T-helper 1 cell (primary cell): ENCODE data around the gene SPATA13.

Experiments
- DNase-seq, 5 donors: peaks; one replicate each; pipeline ENCODE4 v3.0.0-alpha.2; 2012 to 2020
- total RNA-seq, 4 donors: gene quantifications; one replicate each; lab custom pipeline; 2026; lab: John Stamatoyannopoulos, UW

Gene SPATA13
- total RNA-seq, result 156 to 175 (median 164) reads per million in 4 donors

DNA sequence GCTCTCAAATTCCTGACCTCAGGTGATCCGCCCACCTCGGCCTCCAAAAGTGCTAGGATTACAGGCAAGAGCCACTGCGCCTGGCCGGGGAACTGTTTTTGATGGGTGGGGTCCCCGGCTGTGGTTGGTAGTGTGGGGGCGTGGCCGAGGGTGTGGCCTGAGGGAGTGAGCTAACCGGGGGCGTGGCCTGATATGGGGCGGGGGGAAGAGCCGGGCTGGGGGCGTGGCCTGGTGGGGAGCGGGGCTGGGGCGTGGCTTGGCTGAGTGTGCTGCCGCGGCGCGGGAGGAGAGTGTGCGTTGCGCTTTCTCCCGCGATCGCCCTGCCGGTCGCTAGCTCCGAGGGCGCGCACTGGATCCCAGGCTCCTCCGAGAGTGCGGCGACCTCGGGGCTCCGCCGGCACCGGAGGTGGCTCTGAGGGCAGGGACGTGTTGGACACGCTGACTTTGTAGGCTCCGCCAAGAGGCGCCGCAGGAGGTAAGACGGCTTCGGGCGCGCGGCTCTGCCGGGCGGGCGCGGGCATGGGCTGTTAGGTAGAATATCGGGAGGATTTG, at the start of gene SPATA13:
Gene SPATA13, plus strand, starts transcription at position 263 of the 552 bp plus-strand sequence. CDS start 62,210 bp downstream, outside the sequence.
- DNase-seq, result peak; percentile 89 to 94 (median 91)

DNA sequence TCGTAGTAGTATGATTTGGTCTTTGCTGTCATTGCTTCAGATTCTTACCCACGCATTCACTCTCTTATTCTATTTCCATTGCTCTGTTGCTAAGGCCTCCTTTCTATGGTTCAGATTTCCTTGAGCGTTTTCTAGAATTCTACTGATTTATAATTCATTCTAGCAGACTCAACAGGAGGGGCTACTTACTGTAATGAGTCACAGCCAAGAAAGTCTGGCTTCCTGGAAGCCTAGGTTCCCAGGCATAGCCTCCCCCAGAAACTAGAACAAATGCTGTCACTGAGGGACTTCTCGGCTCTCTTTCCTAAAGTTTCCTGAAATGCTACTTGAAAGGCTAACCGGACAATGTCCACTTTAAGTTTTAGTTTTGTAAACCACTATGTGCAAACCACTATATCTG, 47.7 kb upstream of the SPATA13 start:
- no peak for DNase-seq

DNA sequence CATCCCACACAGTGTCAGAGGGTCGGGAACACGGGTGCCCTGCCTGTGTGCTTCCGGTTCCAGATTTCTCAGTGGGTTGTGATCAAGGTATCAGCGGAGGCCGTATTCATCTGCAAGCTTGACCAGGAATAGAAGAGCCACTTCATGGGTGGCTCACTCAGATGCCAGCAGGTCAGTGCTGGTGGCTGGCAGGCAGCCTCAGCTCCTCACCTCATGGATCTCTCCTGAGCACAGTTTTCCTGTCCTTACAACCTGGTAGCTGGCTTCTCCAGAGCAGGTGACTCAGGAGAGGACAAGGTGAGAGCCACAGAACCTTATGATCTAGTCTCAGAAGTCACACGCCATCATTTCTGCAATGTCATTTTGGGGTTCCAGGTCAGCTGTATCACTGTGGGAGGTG, 44.8 kb upstream of the SPATA13 start:
- DNase-seq, result no peak

DNA sequence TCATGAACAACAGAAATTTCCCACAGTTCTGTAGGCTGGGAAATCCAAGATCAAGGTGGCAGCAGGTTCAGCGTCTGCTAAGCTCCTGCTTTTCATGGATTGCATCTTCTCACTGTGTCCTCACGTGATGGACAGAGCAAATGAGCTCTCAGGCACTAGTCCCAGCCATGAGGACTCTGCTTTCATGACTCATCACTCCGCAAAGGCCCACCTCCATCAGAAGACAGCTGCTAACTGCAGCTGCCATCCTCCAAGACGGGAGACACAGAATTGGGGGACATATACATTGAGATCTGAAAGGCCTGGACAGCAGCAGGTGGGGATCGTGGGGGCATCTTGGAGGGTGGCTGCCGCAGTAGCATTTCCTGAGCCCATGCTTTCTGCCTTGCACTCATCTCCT, 44.4 kb upstream of the SPATA13 start:
- DNase-seq, result no peak

DNA sequence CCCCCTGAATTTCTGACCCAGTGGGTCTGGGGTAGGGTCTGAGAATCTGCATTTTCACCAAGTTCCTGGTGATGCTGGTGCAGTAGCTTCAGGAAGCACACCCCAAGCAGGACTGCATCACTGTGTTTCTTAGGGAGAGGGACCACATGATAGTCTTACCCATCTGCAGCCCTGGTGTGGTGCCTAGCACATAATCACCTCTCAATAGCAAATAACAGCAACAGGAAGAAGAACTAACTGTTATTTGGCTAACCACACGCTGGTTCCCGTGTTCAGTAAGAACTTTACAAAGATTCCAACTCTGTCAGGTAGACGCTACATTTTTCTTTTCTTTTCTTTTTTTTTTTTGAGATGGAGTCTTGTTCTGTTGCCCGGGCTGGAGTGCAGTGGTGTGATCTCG, 41.9 kb upstream of the SPATA13 start:
- peak in 1 of 5 donors; percentile 16 for DNase-seq

DNA sequence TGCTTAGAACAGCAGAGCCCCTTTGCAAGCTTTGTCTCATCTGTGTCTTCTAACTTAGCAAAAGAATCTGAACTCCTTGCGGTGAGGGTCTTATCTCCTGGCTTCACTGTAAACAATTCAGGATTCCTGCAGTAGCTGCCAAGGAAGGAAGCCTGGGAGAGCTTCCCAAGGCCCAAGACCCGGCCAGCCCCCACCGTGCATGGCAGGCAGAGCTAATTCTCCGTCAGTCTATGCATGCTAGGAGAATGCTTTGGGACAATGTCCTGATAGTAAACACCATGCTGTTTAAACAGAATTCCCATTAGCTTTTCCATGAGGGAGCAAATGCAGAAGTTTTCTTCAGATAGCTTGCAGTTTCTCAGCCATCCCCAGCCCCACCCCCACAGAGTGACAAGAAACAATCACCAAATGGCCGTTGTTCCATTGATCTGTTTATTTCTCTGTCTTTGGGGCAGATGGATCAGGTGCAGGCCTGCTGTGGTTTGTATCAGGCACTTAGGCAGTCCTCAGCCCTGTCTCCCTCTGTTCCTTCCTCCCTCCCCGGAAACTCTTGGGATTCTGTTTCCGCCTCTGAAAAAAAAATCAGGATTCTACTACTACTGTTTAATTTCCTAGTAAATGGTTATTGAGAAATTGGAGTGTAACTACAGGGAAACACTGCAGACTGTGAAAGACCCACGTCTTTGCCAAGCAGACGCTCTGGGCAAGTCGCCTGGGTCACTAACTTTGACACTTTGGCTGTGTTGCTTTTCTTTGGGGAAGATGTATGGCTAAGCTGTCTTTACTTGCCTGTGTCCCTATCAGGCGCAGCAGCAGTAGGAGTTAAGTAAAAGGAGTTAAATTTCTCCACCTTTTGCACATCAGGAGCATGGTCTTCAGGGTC, 40.7 kb upstream of the SPATA13 start:
- no peak for DNase-seq

DNA sequence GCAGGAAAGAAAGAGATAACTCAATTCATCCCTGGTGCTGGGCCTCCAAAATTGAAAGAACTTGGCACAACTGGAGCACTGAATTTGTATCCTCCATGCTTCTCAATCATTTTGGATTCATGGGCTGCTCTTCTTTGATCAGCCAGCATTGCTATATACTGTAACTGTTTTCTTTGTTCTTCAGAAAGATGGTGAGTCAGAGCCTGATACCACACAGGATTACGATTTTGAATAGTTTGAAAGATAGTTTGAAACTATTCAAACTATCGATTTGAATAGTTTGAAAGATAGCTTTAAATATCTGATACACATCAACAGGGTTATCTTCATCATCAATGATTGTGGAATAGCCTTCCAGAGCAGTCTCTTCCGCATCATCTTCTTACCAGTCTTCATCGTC, 38.5 kb upstream of the SPATA13 start:
- peak in 1 of 5 donors; percentile 57 for DNase-seq

DNA sequence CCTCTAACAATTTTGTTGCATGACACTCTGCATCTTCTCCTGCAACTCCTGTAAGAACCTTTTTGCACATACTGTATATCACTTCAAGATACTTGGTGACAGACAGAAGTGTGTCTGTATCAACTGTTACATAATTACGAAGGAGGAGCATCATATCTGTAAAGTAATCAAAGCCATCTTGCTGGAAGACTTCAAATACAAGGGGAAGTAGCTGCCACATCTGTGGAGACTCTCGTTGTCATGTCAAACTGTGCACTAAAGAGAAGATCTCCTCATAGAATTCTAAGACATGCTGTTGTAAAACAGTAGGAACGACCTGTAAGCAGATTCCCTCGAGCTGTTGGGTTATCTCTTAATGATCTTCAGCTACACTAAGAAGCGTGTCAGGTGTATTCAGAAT, 38.0 kb upstream of the SPATA13 start:
- DNase-seq, result no peak

DNA sequence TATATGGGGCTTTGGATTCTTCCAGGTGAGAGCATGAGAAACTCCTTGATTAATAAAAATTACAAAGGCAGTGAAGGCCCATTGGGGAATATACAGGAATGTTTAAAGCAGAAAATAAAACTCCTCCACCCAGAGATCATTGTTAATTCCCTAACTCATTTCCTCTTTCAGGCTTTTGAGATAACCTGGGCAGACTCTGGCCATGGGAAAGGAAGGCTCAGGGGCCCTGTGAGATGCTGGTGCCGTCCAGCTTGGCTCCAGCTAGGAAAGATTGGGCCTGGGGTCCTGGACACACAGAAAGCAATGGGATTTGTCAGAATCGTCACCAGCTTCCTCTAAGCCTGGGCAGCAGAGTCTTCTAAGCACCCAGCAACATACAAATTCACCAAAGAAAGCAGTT, 36.8 kb upstream of the SPATA13 start:
- DNase-seq, result no peak

DNA sequence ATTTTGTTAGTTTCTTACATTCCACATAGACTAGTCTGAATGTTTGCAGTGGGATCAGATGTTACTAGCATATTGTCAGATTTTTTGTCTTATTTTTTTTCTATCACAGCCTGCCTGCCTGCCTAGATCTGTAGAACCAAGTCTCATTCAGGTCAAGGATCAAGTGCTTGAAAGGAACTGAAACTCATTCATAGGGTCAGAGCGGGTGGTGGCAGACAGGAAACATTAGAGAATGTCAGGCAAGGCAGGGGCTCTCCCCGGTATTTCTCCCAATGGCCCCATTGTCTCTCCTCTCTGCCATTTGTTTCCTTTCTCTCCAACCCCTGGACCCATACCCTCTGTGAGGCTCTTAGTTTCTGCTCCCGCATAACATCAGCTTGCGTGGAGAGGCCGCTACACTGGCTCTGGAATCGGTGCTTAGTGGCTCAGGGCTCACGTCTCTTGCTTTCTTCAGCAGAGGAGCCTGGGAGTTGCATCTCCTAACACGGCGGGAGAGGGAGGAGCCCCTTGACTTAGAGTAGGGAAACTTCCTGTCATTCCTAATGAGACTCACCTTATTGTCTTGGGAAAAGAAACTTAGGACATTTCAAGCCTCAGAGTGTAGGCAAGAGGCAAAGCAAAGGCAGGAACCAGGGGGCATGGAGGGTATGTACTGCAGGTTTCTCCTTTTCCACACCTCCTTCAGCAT, 35.6 kb upstream of the SPATA13 start:
- peak in 1 of 5 donors; percentile 35 for DNase-seq

DNA sequence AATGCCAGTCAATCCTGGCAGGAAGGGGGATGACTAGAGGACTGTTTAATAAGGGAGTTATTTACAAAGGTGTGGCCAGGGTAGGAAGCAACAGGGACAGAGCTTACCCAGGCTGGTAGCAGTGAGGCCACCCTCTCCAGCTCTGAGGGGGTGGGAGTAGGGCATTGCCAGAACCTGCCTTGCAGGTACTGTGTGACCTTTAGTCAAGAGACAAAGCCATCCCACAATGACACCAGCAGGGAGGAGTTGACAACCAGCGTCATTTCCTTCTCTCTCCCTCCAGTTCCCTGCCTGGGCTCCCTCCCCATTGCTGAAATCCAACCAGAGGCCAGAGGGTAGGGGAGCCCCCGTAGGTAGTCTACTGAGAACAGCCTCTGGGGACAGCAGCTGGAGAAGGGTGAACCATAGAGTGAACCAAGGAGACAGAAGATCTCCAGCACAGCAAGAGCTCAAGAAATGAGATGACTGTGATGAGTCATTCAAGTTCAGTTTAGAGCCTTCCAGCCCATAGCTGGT, 33.3 kb upstream of the SPATA13 start:
- DNase-seq, result peak in 1 of 5 donors; percentile 68

DNA sequence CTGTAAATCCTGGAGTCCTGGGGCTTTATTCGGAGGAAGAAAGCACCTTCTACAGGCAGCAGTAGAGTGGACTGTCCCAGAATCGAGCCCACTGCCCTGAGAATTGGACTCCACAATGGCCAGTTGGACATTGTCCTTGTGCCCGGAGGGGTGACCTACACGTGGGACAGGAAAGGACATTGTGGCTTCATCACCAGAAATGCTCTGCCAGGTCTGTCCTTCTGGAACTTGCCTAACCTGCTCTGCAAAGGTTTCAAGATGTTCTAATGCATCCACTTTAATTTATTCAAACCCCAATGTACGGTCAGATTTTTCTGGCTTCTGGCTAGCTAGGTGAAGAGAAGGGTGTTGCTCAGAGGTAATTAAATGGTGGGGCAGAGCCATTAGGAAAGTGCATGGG, 32.4 kb upstream of the SPATA13 start:
- no peak for DNase-seq

DNA sequence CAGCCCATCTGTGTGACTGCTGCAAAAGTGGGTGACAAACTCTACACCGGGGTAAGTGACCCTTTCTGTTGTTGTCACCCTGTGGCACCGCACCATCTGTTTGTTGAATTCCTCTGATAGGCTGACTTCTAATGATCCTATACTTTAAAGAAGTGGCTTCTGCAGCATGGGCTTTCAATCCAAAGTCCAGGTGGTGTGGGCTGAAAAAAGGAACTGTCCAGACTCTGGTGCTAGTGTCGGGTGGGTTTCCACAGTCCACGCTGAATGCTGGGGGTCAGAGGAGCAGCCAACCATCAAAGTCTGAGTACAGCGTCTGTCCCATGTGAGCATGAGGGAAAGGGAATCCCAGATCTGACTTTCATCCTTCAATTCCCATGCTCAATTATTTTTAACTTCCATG, 31.6 kb upstream of the SPATA13 start:
- no peak for DNase-seq

DNA sequence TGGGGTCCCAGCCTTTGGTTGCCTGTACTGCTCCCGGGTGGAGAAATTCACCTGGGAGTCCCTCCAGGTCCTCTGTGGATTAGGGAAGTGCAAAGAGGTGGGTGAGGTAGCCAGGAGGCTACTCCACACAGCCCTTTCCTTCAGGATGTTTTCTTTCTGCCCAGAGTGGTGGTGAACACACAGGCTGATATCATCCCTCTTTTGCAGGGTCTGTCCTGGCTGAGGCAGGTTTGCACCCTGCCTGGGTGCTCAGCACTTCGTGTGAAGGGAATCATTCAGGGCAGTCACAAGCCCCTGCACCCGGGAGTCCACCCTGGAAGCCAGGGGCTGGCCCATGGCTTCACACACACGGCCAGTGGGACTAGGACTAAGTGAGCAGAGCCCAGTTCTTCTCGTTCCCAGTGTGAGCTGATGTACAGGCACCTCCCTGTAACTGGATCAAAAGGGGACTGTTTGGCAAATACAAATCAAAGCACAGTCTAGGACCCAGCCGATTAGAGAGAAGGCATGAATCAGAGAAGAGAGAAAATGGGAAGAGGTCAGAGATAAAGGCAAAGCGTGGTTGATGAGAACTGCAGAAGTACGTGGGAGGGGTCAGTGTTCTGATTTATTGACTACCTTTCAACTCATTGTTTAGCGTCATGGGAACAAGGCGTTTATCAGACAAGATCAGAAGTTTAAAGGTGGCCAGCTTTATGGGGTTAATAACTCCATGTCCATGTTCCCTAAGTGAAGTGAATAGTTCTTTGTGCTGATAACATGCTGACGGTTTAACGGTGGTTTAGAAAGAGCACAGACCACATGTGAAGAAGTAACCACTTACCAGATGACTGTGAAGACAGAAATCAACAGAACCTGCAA, 30.4 kb upstream of the SPATA13 start:
- peak in 1 of 5 donors; percentile 53 for DNase-seq

DNA sequence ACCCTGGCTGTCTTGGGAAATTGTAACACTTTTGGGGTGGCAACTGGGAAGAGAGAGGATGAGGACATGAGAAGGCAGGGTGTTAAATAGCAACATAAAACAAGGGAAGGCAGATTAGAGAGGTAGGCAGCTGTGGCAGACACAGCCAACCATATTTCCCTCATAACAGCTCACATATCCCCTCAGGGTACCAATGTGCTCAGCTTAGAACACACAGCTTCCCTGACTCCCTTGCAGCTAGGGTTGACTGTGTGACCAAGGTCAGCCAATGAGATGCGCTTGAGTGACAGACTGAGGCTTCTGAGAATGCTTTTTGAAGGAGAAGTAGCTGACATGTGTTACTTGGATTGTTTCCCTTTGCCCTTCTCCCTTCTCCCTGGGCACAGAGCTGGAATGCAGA, 28.8 kb upstream of the SPATA13 start:
- no peak for DNase-seq

DNA sequence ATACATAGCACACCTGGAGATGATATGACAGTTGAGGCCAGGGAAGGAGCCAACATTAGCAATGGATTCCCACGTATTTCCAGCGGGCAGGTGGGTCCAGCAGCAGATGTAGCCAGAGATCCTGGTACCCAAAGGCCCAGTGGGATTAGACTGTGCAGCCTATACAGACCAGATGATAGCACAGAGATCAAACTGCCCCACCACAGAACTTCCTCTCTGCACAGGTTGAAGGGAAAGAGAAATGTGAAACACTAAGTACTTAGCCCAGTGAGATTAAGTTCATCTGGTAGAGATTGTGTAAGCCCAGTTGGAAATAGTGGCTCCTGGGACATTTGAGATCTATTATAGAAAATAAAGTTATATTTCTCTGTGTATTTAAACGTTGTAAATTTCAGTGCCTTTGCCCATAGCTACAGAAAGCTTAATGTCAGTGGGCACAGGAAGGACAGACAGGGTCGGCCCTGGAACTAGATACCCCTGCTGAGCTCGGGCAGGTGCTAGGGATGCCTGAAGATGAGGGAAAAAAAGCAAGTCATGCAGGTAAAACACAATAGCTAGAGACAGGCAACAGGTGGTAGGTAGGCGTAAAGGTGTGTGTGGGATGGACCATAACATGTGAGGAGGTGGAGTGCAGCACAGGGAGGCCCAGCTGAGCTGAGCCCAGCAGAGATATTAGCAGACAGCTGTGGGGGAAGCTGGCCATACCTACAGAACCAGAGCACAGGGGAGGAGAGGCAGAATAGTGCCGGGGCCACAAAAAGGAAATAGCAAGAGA, 27.3 kb upstream of the SPATA13 start:
- DNase-seq, result no peak

DNA sequence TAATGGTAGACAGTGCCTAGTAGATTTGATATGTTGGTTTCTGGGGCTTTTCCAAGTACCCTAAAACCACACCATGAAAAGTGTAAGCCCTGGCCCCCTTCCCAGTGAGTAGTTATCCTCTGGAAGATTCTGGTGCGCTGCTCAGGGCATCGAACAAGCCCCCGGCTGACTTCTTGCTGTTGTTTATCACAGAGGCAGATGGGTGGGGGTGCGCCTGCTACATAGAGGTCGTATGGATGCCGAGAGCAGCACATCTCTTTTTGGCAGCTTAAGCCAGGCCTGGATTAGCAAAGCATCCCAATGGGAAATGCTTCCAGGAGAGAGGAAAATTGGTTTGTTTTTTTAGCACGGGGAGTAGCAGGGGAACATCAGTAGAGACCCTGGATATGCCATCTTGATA, 26.3 kb upstream of the SPATA13 start:
- DNase-seq, result no peak

DNA sequence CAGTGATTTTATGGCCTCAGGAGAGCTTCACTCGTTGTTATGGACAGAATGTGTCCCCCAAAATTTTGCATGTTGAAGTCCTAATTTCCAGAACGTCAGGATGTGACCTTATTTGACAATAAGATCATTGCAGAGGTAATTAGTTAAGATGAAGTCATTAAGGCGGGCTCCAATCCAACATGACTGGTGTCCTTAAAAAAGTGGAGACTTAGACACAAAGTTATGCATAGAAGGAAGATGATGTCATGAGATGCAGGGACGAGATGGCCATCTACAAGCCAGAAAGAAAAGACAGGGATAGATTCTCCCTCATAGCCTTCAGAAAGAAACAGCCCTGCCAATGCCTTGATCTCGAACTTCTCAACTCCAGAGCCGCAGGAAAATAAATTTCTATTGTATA, 25.8 kb upstream of the SPATA13 start:
- no peak for DNase-seq

DNA sequence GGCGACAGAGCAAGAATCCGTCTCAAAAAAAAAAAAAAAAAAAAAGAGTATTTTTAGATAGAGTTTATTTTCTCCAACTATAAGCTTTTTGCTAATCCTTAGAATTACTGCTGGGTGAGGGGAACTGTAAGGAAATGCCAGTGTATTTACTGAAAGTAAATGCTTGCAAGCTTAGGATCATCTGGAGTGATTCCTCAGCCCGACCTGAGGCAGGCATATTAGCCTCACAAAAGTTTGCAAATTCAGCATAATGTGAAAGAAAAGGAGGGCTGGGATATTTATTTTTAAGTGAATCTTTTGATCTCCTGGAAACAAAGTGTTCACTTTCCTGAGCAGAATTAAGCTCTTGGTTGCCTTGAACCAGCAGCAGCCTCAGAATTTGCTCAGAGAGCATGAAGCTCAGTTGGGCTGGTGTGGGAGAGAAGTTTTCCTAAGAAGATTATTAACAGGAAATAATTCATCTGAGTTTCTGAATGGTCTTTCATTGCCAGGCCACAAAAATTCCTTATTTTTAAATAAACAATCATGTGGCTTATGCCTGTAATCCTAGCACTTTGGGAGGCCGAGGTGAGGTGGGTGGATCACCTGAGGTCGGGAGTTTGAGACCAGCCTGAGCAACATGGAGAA, 24.7 kb upstream of the SPATA13 start:
- no peak for DNase-seq

DNA sequence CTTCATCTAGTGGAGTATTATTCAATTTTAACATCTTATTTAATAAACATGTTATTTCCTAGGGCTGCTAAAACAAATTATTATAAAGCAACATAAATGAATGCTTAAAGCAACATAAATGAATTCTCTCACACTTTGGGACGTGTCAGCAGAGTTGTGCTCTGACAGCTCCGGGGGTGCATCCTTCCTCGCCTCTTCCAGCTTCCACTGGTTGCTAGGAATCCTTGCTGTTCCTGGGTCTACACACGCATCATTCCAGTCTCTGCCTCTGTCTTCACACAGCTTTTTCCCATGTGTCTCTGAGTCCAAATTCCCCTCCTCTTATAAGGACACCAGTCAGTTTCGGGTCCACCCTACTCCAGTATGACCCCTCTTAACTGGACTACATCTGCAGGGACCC, 21.6 kb upstream of the SPATA13 start:
- no peak for DNase-seq

DNA sequence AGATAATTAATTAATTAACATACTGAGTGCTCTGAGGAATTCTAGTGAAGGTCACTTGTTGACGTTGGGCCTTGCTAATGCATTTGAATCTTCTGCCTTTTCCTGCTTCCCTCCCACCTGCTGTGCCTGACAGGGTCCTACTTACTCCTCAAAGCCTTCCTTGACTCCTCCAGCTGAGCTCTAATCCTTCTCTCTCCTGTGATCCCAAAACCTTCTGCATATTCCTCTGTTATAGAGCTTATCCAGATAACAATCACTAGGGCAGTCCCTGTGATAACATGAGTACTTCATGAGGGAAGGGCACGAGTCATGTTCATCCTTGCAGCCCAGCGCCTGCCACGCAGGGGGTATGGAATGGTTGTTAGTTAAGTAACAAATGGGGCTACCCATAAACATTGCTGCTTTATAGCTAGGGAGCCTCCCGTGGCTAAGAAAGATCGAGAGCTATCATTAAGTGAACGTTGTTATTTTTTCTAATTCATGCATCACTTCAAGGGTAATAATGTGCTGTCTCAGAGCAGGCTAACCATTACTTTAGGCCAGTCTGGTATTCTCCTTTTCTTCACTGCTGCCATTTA, 19.1 kb upstream of the SPATA13 start:
- no peak for DNase-seq
